GM21717 (cell line): ENCODE measurements around the gene GMDS.
A peak's percentile ranks its signal among the peaks of the same experiment; 100 is the strongest.

Experiments used
- ATAC-seq: cut with Tn5 transposase; IDR thresholded peaks from one replicate; pipeline ENCODE4 v1.9.1; 2021; ENCODE audit warnings: mild to moderate bottlenecking, moderate library complexity; ENCODE audit not compliant: unreplicated experiment

Gene GMDS

DNA sequence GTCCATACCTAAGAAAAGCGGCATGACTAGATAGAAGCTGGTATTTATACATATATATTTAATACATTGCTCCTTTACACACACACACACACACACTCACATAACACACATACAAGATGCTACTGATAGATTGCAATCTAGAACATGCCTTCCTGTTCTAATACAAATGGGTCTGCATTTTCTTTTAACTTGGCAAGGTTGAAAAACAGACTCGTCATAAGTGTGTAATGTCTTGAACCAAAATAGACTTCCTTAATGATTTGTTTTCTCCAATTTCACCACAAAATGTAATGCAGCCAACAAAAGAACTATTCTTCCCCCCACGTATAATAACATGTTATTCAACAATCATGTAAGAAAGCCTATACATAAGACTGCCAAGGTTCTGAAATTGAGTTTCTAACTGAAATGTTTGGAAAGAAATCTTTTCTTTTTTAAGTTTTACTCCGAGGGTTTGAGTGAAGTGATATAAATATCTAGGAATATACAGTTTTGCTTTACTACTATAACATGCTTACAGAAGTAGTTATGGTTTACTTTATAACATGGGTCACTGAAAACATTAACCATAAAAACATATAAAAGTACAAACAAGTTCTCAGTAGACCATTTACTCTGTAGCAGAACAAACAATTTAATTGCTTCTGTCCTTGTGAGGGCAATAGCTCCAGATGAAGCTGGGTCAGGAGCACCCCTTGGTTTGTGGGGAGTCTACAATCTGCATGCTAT is 428.2 kb downstream of the GMDS start:
- no peak for ATAC-seq

DNA sequence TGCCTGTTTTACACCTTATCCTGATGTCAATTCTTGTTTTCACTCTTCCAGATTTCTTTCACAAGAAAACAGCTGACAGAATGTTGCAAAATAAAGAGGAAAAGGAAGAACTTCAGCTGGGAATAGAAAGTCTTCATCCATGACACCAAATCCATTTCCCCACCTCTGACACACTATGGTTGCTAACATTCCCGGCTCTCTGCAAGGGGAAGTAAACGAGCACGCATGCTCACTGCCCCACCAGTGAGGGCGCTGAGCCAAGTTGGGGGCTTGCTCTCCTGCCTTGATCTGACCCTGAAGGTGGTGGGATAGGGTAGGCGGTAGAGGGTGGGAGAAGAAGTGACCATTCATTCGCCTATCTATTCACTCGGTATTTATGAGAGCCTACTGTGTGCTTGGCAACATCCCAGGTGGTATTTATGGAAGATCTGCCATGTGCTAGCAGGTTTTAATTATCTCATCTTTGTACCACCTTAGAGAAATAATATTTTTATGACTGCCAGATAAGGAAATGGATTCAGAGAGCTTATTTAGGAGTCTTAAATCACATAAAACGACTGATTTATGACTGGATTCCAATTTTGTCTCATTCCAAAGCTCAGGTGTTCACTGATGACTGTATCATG is 429.5 kb downstream of the GMDS start:
- ATAC-seq = no peak

DNA sequence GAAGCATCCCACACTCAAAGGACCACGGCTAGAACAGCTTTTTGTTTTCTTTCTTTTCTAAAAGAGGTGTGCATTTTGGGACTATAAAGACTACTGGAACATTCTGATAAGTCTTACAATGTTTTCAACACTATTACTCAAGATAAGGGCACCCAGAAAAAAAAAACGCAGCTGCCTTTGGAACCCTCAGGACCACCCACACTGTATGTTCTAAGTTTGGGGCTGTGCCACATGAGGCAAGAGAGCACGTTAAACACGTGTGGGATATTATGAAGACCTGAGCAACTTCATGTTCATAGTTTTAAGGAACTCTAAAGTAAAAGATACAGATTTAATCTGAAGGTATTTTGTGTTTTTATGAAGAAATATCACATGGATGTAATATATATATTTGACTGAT is 431.1 kb downstream of the GMDS start:
- ATAC-seq = no peak

DNA sequence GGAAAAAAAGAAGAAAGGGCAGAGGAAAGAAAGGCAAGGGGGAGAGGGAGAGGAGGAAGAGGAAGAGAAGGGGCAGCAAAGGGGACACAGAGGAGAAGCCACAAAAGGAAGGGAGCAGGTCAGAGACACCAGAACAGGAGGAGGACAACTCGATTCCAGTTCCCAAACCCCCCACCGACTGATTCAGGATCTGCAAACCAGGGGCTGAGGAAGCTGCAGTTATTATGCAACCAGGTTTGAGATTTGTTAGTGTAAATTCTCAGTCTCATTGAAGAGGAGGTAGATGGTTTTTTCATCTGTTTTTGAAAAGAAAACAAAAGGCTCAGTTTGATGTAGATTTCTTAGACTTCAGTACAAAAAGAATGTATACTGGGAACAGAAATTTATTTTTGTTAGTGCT is 432.9 kb downstream of the GMDS start:
- no peak for ATAC-seq

DNA sequence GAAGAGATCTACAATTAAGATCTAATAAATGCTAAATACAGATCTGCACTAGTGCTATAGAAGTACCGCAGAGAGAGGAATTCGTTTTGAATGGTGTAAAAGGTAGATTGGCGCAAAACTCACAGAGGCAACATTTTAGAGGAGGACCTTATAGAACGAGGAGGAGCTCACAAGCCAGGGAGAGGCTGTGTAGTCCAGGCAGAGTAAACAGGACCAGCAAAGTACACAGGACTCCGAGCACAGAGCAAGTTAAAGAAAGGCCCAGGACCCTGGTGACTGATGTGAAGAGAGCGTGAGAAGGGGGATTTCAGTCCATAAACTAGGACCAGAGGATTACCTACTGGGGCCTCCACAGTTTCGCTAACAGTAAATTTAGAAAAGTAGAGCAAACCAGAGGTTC is 433.4 kb downstream of the GMDS start:
- ATAC-seq = no peak

DNA sequence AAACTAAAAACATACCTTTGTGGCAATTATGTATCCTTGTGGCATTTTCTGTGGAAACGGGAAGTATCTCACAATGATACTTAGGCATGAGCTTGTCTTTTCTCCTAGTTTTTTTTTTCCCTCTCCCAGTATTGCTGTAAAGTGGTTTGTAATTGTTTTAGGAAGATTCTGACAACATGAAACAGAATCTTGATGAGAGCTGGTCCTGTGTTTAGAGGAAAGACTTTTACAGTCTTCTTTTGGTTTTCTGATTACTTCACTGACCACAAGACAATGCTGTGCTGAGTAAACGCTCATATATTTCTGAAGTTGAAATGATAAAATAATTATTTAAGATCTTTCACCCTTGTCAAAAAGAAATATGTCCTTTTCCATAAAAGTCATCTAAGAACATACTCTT is 434.5 kb downstream of the GMDS start:
- ATAC-seq = no peak

DNA sequence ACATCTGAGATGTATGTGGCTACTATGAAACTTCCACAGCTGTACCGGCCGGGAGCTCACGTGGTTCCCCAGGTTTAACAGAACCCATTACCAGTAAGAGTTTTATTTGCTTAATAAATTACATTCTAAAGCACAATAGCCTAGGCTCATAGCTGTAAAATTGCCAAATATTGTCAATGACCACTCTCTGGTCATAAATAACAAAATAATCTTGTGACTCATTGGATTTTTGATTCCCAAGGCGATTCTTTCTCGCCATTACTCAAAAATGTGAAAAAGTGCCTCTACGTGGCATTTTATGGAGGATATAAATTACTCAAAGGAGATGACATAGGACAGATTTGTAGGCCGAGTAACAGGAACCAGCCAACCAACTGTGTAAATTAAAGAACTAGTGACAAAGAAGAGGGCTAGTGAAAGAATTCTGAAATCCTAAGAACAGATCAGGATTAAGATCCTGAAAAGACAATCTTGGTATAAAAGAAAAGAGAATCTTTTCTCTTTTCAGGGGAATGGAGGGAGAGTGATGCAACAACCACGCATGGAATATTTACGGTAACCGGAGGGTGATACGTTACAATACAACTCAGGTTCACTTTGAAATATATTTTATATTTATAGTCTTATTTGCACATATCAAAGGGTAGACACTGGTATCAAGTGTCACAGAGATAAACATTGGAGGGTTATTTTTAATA is 436.0 kb downstream of the GMDS start:
- ATAC-seq = no peak

DNA sequence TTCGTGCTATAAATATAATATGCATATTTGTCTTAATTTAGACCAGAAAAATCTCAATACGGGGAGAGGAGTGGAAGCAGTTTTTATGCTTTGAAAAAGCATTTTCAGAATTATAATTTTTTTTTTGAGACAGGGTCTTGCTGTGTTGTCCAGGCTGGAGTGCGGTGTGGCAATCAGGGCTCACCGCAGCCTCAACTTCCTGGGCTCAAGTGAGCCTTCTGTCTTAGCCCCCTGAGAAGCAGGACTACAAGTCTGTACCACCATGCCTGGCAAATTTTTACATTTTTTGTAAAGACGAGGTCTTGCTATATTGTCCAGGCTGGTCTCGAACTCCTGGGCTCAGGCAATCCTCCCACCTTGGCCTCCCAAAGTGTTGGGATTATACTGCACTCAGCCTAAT is 438.5 kb downstream of the GMDS start:
- no peak for ATAC-seq

DNA sequence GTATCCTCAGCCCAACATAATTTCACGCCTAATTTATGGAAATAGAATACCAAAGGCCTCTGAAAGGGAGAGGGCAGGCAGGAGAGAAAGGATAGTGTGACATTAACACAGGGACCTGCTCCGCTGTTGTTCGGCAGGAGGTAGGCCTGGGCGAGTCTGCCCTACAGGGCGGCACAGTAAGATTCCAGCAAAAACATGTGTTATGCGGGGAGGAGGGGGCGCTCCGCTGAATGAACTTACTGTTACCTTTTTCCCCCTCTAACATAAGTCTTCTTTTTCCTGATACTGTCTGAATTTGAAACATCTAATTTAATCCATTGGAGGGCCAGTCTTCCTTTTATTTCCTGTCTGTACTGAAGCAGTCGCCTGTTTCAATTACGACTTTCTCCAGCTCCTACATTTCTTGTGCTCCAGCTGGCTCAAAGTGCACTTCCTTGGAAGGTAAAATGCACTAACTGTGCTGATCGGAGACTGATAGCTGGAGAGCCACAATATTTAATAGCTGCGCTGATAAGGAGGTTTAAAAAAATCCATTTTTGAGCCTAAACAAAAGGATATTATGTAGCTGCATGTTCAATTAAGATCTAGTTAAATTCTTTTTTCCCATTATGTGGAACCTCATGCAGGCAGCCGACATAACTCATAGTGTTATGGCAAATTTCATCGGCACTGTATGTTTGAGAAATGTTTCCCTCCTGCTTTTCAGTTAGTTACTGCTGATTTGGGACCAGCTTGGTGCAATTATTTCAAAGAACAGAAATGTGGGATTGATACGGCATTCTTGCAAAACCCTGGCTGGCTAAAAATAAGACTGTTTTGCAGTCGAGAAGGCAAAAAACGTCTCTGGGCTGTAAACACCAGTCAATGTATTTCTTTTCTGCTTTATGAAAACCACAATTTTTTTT is 442.7 kb downstream of the GMDS start:
- no peak for ATAC-seq

DNA sequence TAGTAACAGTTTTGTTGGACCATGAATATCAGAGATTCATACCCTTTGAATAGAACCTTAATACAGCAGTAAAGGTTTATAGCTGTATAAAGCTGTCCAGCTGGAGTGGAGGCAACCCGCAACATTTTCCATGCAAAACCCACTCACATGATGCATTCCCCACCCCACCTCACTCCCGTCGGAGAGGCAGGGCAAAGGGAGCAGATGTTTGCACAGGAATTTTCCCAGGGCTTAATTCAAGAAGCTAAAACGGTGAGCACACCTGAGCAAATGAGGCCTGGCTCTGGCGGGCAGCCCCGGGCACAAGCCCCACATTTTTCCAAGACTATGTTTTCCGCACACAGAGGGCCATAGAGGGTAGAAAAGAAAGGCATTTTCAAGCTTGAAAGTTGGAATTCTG is 444.0 kb downstream of the GMDS start:
- ATAC-seq = no peak

DNA sequence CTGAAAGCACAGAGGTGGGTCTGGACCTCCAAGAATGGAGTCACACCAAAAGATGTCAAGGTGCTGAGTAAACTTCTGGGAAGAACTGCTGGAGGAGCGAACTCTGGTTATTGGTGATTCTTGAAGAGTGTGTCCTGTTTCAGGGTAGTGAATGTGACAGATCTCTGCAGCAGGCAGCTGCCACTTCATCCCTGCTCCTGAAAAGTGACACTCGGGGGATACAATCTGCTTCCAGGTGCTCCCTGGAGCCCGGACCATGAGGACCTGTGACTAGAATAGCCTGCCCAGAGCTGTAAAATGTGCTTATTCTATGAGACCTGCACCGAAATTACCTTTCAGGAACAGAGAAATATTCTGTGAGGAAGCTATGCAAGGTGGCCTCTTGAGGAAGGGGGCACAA is 444.6 kb downstream of the GMDS start:
- ATAC-seq = no peak

DNA sequence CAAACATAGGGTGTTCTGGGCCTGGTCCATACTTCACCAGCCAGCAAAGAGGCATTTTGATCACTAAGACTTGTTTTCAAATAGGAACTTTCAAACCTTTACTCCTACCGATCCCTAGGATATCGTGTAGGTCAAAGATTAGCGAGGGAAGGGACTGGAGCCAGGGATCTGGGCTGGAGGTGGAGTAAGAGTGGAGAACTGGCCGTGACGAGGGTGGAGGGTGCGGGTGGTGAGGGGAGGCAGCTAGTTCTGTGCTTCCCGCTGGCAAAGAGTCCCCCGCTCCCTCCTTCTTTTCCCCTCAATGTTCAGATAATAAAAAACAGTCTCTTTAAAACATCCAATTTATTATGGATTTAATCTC is 446.5 kb downstream of the GMDS start:
- ATAC-seq = no peak

DNA sequence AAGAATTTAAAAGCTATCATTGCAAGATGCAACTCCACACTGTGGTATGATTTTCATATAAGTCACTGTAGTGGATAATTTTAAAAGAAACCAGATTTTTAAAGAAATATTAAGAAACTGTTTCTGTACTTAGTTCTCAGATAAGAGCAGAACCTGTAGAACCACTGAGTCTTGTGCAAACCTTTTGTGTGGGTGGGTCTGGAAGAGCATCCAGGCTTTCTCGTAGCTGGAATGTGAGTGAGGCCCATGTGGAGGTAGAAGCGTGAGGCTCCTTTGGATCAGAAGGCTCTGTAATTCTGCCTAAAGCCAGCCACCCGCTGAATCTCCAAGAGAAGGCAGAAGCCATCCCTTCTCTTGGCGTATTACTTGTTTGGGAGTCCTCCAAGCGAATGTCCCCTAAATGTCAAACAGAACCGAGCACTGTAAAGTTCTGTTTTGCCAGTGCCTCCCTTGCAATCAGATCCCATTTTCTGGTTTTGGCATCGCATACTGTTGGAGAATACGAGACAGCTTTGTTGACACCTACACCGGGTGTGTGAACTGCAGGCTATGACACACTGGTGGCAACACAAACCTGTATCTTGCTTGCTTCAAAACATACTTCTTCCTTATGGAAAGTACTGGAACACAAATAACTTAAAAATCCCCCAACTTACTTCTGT is 447.0 kb downstream of the GMDS start:
- no peak for ATAC-seq

DNA sequence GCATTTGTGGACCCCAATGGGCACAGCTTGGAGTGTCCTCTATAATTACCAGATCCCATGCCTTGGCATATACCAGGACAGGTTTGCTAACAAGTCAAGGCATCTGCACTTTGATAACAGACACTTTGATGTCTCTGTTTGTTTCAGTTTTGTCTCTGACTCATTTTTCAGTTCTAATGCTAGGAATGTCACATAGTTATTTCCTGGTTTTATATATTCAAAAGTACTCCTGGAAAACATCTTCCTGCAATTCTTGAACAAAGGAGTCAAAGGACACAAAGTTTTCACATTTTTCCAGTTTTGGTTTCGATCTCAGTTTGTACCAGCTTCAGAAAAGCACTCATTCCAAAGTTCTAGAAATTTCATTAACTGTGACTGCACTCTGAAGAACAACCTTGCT is 447.6 kb downstream of the GMDS start:
- no peak for ATAC-seq

DNA sequence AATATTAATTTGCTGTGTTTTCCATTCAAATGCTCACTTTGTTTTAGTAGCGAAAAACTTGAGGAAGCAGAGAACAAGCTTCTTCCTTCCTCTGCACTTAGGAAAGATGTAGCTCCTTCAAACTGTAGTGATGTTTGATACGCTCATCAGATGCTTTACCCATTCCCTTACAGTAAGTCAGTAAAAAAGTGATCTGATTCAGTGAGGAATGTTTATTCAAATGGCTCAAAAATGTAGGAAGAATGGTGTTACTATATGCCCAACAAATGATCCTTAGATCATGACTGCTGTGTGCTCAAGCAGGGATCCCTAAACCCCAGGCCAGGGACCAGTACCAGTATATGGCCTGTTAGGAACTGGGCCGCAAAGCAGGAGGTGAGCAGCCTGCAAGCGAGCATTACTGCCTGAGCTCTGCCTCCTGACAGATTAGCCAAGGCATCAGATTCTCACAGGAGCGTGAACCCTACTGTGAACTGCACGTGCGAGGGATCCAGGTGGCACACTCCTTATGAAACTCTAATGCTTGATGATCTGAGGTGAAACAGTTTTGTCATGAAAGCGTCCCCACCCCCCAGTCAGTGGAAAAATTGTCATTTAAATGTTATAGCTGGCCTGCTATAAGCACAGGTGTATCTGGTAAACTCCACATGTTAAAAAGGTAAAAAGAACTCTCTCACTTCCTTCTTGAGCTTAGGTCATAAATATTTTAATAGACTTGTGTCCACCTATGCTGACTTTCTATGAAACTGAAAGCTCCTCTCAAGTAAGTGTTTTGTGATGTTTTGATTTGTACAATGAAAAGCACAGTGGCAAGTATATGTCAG is 448.5 kb downstream of the GMDS start:
- peak; percentile 86 for ATAC-seq

DNA sequence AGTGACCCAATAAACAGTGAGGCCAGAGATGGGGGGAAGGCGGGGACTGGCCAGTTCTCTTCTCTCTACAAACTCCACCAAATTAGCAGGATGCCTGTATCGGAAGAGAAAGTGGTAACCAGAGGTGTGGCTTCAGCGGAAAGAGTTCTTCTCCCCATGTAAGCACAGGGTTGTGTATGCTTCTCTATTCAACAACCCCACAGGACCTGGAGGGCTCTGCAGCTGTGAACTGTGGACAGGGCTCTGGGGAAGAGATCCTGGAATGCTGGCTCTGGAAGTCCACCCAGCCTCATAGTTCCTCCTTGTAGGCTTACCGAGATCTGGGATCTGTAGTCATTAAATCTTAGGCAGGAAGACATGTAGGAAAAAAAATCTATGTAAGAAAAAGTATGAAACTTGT is 449.5 kb downstream of the GMDS start:
- ATAC-seq = no peak

DNA sequence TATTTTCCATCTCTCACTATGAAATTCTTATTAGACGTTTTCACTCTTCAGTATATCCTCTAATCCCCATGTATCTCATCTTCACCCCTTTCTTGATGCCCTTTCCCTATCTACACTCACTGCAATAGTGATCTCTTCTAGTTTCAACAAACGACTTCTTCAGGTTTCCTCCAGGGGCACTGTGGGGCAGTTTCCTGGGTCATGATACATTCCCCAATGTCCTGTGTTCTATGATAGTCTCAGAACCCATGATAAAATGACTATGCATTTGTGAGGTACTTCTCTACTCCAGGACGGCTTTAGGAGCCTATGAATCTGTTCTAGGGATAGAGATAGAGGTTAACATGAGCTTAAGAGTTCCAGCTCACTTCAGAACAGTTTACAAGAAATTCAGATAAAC is 452.4 kb downstream of the GMDS start:
- no peak for ATAC-seq

DNA sequence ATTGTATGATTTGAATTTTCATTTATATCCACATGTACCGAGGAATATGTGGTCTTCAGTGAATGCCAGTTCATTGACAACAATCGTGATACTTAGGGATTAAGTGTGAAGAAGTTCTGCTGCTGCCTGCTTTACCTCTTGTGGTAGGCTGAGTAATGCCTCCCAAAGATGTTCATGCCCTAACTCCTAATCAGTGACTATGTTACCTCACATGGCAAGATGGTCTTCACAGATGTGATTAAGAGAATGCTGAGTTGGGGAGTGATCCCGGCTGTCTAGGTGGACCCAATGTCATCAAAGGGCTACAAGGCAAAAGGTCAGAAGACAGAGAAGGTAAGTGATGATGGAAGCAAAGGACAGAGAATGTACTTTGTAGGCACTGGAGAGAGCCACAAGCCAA is 454.7 kb downstream of the GMDS start:
- no peak for ATAC-seq

DNA sequence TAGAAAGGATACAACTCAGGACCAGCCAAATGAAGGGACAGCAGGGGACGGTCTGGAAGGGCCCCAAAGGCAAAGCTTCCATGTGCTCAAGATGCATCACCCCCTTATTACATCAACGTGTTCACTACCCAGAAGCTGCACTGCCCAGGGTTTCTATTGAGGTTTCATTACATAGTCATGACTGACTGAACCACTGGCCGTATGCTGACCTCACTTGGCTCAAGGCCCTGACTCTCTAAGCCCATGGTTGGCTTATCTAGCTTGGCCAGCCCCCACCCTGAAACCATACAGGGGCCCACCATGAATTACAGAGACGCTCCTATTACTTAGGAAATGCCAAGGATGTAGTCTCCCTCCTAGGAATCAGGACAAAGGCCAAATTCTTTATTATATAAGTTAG is 456.3 kb downstream of the GMDS start:
- no peak for ATAC-seq

DNA sequence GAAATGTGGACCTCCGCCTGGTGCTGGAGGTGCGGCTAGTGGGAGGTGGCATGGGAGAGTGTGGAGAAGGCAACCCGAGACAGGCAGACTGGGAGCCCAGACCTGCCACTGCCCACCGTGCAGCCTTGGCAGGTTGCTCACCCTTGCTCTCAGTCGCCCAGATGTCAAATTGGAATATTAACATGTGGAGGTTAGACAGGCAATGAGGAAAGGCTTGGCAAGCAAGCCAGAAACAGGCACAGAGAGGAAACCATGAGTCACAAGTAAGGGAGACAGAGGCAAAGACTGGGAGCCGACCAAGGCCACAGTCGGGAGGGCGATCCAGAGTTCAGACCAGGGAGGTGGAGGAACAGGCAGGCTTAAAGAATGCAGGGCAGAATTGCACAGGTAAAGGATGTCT is 457.5 kb downstream of the GMDS start:
- ATAC-seq = no peak
